Measurements from ENCODE around the gene TAOK2. TPM values are rescaled to one million over a fixed set of nuclear protein-coding genes. Genes with fewer than 3 reads are reported as not detected.

Gene TAOK2
- total RNA-seq: 50.0 to 56.6 TPM (median 50.1 TPM) in 3 replicates
- long read RNA-seq, full-length matches to known transcripts: 1 of 11 reads
- long read RNA-seq, partial matches to known transcripts: 8 of 11 reads
- long read RNA-seq, other reads (novel, unspliced or antisense): 2 of 11 reads

DNA sequence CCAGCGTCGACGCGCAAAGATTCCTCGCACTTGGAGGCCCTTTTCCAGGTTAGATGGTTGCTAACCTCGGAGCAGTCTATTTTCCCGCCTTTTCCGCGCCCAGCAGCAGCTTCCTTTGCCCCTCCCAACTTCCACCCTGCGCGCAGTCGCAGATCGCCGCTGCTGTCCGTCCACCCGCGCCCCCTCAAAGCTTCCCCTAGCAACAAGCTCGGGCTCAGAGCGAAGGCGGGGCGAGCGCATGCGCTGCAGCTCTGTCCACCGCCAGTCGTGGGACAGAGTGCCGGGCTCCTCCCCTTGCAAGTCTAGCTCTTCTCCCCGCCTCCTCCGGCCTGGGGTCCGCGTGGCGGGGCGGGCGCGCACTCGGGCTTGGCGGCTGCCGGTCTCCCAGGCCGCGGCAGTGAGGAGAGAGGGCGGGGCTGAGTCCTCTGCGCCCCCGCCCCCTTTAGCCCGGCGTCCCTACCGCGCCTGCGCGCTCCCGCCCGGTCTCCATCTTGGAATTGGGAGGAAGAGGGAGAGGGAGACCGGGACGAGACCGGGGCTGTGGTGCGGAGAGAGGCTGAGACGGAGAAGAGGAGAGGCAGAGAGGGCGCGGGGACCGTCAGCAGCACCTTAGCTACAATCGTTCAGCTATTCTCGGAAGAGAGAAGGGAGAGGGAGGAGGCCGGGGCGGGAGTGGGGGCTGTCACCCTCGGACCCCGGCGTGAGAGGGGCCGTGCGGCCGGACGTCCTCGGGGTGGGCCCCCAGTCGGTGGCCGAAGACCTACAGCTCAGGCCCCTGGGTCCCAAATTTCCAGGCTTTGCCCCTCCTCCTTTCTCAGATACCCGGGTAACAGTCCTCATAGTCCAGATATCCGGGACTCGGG is at the start of gene TAOK2:
TSS of gene TAOK2 (plus strand) at position 485 of the 863 bp plus-strand sequence. CDS start 3,905 bp downstream, outside the sequence.
- peak; percentile 100 for DNase-seq (ENCODE audit: low spot score)
- peak within 1 kb of the TSS; percentile 96 for H3K27ac Mint-ChIP-seq (ENCODE audit: unreplicated experiment)
- no peaks in the 10 kb centered on the region for H3K9me3 Mint-ChIP-seq (ENCODE audit: low read depth)
- H3K36me3 Mint-ChIP-seq (ENCODE audit: low read depth): peaks cover 12% of the 10 kb centered on the region
- H3K4me1 Mint-ChIP-seq (ENCODE audit: low read depth): peaks cover 34% of the 10 kb centered on the region
- H3K27me3 Mint-ChIP-seq (ENCODE audit: low read depth): no peaks in the 10 kb centered on the region
- H3K4me3 Mint-ChIP-seq (ENCODE audit: unreplicated experiment): peak within 1 kb of the TSS; percentile 94
- TF ChIP-seq, protein P1, sequence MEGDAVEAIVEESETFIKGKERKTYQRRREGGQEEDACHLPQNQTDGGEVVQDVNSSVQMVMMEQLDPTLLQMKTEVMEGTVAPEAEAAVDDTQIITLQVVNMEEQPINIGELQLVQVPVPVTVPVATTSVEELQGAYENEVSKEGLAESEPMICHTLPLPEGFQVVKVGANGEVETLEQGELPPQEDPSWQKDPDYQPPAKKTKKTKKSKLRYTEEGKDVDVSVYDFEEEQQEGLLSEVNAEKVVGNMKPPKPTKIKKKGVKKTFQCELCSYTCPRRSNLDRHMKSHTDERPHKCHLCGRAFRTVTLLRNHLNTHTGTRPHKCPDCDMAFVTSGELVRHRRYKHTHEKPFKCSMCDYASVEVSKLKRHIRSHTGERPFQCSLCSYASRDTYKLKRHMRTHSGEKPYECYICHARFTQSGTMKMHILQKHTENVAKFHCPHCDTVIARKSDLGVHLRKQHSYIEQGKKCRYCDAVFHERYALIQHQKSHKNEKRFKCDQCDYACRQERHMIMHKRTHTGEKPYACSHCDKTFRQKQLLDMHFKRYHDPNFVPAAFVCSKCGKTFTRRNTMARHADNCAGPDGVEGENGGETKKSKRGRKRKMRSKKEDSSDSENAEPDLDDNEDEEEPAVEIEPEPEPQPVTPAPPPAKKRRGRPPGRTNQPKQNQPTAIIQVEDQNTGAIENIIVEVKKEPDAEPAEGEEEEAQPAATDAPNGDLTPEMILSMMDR (IDR thresholded peaks at IDR 0.05): no peak

DNA sequence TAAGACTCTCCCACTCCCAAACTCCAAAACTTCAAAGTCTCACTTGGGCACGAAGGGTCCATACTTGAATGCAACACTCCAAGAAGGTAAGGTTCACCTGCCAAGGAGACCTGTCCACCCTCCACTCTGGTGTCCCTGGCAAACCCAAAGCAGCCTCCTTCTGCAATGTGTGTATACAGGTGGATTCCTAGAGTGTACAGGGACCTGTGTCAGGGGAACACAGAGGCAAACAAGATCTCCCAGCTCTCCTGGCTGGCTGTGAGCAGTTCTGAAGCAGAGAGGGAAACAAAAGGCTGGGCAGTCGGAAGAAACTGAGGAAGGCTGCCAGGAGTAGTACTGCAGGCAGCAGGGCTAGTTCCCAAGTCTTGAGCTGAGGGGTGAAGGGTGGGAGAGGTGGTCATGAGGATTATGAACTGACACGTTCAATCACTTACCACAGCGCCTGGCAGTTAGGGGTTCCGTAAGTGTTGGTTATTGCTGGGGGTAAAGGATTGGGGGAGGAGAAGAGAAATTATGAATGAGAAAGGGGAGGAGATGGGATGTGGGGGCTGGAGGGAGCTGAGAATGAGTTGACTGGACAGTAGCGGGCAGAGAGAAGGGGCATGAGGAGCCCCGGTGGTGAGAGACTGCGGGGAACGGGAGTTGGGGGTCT is 48.4 kb upstream of the TAOK2 start:
- H3K27me3 Mint-ChIP-seq (ENCODE audit: low read depth): no peaks in the 10 kb centered on the region
- DNase-seq (ENCODE audit: low spot score): no peak

DNA sequence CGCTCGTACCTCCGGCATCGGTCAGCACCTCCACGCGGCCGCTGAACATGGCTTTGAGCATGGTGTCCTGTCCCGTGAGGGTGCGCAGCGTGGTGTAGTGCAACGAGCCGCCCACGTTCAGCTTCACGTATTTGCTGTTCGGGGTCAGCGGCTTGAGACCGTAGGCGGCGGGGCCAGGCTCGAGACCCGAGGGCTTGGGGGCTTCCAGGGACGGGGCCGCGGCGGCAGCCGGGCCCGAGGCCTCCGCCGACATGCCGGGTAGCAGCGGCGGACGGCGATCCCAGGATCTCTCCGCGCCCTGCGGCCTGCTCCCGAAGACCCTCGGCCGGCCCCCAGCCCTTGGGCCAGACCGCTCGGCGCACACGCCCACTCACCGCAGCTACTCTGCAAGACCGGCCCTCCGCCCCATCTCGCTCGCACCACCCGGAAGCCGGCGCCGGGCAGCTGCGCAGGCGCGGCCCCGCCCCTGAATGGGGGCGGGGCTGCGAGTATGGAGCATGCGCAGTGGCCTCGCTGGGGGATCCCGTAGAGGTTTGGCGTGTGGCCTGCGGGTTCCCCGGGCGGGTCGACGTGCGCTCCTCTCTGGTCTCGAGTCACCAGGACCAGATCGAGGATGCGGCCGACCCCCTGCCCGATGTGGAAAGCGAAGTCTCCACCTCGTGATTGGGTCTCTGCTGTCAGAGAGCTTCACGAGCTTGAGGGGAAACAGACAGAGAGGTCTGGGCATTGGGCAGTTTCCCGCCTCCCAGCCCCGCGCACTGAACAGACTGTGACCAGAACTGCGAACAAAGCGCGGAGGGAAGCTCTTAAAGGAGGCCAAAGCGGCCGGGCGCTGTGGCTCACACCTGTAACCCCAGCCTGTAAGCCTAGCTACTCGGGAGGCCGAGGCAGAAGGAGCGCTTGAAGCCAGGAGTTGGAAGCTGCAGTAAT is 47.6 kb upstream of the TAOK2 start, which contains the start of gene KCTD13:
TSS of gene KCTD13 (minus strand) at position 446 of the 930 bp plus-strand sequence. CDS start at position 253, 193 bp downstream.
- peaks cover 40% of the 10 kb centered on the region for H3K4me1 Mint-ChIP-seq (ENCODE audit: low read depth)
- H3K27ac Mint-ChIP-seq (ENCODE audit: unreplicated experiment): peak within 1 kb of the TSS; percentile 95
- TF ChIP-seq, protein P1 (IDR thresholded peaks at IDR 0.05): no peak
- H3K4me3 Mint-ChIP-seq (ENCODE audit: unreplicated experiment): peak within 1 kb of the TSS; percentile 93
- no peak for DNase-seq (ENCODE audit: low spot score)
- H3K9me3 Mint-ChIP-seq (ENCODE audit: low read depth): no peaks in the 10 kb centered on the region
- H3K36me3 Mint-ChIP-seq (ENCODE audit: low read depth): peaks cover 4% of the 10 kb centered on the region
- H3K27me3 Mint-ChIP-seq (ENCODE audit: low read depth): no peaks in the 10 kb centered on the region

More for the DNA sequence above, 48.4 kb upstream of the TAOK2 start:
- H3K36me3 Mint-ChIP-seq (ENCODE audit: low read depth): peaks cover 10% of the 10 kb centered on the region
- peak overlapping the region; percentile 75 for H3K27ac Mint-ChIP-seq (ENCODE audit: unreplicated experiment)
- TF ChIP-seq, protein P1 (IDR thresholded peaks at IDR 0.05): no peak
- no peaks in the 10 kb centered on the region for H3K9me3 Mint-ChIP-seq (ENCODE audit: low read depth)
- H3K4me3 Mint-ChIP-seq (ENCODE audit: unreplicated experiment): peak overlapping the region; percentile 93
- peaks cover 44% of the 10 kb centered on the region for H3K4me1 Mint-ChIP-seq (ENCODE audit: low read depth)

DNA sequence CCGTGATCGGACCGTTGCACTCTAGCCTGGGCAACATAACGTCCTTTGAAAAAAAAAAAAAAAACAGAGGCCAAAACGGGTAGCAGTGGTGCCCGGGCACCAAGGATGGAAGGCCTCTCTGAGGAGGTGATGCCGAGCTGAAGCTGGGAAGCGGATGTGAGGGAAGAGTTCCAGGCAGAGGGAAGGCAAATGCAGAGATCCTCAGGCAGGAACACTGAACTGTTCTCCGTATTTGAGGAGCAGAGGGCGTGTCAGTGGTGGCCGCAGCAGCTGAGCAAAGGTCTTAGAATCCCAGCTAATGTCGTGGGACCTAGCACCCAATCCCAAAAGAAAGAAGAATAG is 47.0 kb upstream of the TAOK2 start:
- peak overlapping the region; percentile 93 for H3K4me3 Mint-ChIP-seq (ENCODE audit: unreplicated experiment)
- no peak for DNase-seq (ENCODE audit: low spot score)
- H3K9me3 Mint-ChIP-seq (ENCODE audit: low read depth): no peaks in the 10 kb centered on the region
- peaks cover 1% of the 10 kb centered on the region for H3K36me3 Mint-ChIP-seq (ENCODE audit: low read depth)
- H3K27ac Mint-ChIP-seq (ENCODE audit: unreplicated experiment): peak overlapping the region; percentile 95
- no peaks in the 10 kb centered on the region for H3K27me3 Mint-ChIP-seq (ENCODE audit: low read depth)
- TF ChIP-seq, protein P1 (IDR thresholded peaks at IDR 0.05): peak; percentile 14
- peaks cover 38% of the 10 kb centered on the region for H3K4me1 Mint-ChIP-seq (ENCODE audit: low read depth)

Data from chondrocyte (in vitro differentiated cells).